Hindlimb muscle (tissue), 1 donor: ENCODE results near the gene SAMD8. TPM values are rescaled to one million over a fixed set of nuclear protein-coding genes. Genes with fewer than 3 reads are reported as not detected.

ENCODE experiments used
- DNase-seq: peaks from one replicate; pipeline ENCODE4 v3.0.0-alpha.2; 2013
- polyA plus RNA-seq: library from polyadenylated mRNA; unstranded; fragments of 120-200 nt; gene quantifications from one replicate; pipeline ENCODE4 v1.2.1, GENCODE V29; 2013; ENCODE audit not compliant: insufficient read length

The SAMD8 gene
- polyA plus RNA-seq = 12.4 TPM

DNA sequence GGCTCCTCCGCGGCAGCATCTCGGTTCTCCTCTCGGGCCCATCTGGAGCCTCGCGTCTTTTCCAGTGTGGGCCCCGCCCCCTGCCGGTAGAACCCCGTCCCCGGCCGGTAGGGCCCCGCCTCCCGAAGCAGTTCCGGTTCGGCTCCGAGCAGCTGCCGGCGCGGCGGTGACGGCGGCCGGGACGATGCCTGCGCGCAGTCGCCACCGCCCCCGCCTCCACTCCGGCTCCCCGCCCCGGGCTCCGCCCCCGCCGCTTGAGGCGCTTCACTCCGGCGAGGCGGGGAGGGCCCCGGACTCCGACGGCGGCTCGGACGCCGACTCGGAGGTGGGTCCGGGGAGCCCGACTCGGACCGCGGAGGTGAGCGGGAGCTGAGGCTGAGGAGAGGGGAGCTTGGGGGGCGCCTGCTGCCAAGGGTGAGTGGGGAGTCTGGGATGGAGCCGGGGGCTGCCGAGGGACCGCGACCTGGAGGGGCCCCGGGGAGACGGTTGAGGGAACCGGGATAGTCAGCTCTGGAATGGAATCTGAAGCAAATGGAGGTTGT, at the start of gene SAMD8:
Gene SAMD8 (plus strand): TSS at position 292 of the 542 bp plus-strand sequence. CDS start 38,873 bp downstream, outside the sequence.
- peak; percentile 95 for DNase-seq

DNA sequence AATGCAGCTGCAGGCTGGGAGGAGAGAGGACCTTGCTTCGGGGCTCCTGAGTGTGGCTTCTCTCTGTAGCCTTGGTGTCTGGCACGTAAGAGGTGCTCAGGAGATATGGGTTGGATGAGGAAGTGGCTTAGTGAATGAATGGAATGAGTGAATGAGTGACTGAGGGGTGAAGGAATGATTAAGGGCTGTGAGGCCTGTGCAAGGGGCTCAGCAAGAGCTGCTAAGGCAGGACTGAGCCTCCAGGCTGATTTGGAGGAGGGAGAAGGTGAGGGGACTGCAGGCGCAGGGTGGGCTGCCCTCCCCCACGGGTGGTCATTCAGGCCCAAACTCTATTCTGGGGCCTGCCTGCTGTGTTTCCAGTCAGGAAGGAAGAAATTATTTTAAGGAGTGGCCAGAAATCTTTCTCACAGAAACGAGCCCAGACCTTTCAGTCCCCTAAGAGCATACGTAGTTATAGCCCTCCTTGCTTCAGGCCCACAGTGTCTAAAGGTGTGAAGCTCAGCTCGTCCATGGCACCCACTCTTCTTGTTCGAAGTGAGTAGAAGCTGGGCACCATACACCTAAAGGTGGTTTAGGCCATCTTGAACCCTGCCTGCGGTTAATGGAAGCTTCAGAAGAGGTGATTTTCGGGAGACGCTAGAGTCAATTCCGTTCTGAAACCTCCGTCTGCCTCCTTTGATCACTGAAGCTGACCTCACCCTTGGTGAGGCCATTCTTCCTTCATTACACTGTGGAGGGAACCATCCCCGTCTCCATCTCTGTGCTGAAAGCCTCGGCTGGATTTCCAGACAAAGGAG, 49.5 kb upstream of the SAMD8 start:
- DNase-seq = no peak

DNA sequence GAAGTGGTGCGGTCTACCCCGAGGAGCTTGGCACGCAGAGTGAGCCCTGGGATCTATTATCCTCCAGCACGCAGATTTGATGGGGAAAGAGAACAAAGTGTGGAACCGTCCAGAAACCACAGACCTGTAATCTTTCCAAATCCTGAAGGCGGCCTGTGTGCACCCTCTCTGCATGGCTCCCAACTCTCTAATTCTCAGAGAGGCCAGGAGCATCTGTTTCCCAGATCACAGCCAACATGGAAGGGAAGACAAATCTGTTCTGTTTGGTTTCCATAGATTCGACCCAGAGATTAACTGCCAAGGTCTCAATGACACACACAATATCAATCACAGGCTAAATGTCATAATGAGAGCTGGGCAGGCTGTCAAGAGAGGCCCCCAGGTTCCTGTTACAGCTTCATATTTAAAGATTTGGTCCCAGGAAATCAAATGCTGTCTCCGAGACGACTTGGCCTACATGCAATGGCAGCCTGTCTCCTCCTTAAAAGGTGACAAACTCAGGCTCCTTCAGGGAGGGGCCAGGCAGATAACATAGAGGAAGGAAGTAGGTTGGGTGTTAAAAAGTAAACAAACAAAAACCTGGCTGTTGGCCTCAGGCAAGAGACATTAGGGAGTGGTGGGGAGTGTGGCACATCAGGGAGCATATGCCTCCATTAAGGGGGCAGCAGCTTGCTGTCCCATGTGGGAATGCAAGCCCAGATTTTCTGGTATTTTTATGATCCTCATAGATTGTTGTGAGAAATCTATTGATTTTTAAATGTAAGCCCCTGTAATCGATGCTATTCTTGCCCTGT, 48.8 kb upstream of the SAMD8 start:
- DNase-seq = peak; percentile 66

DNA sequence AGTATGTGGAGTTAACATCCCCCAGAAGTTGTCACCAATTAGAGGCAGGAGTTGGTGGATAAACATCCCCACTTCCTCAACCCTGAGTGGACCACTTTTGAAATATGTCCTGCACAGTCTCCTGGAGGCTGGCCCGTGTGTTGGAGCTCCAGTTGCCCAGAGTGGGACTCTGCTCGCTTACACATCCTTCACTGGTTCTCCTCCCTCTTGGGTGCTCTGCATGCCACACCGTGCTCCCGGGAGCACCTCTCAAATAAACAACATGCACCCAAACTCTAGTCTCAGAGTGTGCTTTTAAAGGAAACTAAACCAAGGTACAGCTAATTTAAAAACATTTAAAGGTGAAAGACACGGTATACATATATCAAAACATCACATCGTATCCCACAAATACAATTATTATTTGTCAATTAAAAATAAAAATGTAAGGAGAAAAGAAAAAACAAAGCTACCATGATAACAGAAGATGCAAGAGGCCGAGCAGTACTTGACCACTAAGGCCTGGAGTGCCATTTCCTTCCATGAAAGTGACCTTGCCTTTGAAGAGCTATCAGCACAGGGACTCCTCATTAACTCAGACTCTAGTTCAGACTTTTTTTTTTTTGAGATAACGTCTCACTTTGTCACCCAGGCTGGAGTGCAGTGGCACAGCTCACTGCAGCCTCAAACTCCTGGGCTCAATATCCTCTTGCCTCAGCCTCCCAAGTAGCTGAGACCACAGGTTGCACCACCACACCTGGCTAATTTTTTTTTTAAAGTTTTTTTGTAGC, 47.8 kb upstream of the SAMD8 start:
- DNase-seq = no peak

DNA sequence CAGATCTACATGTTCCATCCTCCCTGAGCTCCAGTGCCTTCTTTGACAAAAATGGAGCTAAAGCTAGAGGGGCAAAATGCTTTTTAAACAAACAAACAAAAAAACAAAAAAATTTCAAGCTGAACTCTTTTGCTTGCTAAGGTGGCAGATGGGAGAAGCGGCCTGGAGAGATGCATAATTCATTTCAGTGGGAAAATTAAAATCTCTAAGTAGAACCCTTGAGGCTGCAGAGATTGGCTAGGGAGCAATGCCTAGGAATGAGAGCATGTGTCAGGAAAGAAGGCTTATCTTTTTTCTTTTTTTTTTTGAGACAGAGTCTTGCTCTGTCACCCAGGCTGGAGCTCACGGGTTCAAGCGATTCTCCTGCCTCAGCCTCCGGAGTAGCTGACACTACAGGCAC, 46.4 kb upstream of the SAMD8 start:
- no peak for DNase-seq

DNA sequence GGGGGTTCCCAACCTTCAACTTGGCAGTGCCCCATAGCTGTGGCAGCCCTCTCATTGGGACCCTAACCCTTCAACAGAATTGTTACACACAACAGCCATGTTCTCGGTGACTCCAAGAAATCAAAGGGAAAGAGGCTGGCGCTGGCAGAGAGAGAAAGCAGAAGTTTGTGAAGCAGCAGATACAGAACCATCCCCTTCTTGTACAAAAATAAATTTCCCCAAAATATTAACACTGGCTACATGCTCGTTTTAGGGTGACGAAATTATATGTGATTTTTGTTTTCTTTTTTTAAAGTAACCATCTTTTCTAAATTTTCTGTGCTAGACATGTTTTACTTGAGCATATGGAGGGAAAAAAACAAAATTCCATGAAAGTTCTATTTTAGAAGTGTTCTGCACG, 45.2 kb upstream of the SAMD8 start:
- no peak for DNase-seq

DNA sequence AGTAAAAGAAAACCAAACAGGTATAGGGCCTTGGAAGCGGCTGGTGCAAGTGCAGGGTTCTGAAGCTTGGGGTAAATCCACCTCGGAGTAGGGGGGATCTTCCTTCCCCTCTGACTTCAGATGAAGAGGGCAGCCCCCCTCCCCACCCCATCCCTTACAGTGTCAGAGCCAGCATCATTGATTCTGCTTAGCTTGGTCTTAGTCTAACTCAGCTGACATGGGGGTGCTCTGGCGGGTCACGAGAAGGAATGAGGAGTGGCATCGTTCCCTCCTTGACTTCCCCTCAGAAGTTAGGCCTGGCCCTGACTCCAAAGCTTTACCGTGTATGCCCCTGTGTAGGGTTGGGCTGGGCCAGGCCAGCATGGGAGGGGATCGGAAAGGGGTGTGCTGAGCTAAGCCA, 44.2 kb upstream of the SAMD8 start:
- DNase-seq = no peak

DNA sequence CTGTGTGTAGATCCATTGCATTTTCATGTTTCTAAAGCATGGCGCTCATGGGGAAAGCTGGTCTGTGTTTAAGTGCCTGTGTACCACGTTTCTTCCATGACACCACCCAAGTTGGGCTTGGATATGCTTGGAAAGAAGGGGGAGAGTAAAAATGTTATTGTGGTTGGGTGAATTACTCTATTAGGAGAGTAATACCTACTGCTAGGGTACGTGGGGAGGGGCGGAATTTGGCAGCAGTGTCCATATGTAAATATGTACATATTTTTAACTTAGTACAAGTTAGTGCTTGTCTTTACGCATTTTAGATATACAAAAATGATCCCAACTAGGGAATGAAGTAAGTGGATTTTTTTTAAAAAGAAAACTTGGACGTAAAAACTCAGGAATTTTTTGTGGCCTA, 42.9 kb upstream of the SAMD8 start:
- DNase-seq = no peak

DNA sequence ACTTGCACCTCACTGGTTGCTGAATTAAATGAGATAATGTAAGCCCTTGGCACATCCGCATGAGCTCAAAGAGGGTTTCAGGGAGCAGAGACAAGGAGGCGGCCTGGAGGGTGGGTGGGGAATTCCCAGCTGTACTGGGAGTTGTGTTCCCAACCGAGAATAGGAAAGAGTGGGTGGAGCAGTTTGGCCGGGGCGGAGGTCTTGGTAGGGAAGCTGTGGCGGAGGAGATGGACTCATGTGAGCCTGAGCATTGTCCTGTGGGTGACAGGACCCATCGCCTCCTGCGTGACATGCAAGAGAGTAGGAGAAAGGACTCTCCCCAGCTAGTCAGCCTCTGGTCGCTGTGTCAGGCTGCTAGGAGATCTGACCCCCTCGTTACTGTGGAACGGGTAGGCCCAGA, 41.0 kb upstream of the SAMD8 start:
- no peak for DNase-seq

DNA sequence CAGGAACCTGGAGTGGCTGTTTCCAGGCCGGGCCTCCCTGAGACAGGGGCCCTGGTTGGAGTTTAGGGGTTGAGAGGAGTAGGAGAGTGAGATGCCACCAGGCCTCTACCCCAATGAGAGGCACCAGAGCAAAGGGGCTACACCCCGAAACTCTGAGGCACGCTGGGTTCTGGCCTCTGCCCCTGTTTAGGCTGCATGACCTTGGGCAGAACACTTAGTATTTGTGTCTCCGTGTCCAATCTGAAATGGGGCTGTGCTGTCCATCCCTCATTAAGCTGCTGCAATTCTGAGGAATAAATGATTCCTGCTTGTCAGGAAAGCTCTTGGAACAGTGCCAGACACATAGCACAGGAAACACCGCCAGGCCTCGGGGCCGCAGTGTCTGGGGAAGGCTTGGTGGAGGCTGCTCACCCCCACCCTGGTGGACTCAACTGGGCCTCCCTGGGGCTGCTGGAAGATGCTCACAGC, 40.5 kb upstream of the SAMD8 start:
- DNase-seq = no peak

DNA sequence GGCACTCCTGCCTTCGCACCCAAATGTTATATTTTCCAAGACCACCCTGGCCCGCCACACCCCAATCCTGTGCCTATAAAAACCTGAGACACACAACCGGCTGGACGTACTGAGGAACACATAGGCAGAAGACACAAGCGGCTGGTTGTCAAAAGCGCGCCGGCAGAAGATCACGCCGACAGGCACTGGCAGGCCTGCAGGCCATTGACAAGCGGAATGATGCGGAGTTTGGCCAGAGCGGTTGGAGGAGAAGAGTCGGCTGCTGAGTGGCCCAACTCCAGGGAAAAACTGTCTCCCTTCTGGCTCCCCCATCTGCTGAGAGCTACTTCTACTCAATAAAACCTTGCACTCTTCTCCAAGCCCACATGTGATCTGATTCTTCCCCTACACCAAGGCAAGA, 39.7 kb upstream of the SAMD8 start:
- no peak for DNase-seq

DNA sequence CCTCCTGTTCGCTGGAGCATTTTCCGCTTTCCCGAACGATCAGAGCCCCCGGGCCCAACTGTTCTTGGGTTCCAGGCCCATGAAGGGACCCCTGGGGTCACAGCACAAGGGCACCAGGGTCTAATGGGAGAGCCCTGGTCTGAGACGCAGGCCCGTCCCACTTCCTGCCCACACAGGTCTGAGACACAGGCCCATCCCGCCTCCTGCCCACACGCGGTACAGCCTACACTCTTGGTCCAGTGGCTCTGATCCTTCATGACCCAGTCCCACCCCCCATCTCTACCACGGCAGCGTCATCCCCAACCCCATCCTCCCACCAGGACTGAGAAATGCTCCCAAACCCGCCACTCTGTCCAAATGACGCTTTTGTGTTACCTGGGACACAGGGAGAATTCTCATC, 38.7 kb upstream of the SAMD8 start:
- no peak for DNase-seq

DNA sequence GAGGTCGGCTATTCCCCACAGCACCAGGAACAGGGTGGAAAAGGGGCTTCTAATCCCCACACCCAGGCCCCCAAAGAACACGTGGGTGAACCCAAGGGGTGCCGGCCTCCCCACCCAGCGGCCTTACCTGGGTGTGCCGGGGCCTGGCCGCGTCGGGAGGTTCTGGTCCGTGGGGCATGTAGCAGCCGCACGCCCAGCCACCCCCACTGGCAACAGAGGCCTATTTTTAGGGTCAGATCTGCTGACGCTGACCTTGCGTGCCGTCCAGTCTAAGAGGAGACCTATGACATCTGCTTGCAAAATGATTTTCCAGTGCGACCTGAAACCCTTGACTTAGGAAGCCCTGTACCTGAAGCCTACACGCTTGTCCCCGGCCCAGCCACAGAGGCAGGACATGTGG, 38.0 kb upstream of the SAMD8 start:
- no peak for DNase-seq

DNA sequence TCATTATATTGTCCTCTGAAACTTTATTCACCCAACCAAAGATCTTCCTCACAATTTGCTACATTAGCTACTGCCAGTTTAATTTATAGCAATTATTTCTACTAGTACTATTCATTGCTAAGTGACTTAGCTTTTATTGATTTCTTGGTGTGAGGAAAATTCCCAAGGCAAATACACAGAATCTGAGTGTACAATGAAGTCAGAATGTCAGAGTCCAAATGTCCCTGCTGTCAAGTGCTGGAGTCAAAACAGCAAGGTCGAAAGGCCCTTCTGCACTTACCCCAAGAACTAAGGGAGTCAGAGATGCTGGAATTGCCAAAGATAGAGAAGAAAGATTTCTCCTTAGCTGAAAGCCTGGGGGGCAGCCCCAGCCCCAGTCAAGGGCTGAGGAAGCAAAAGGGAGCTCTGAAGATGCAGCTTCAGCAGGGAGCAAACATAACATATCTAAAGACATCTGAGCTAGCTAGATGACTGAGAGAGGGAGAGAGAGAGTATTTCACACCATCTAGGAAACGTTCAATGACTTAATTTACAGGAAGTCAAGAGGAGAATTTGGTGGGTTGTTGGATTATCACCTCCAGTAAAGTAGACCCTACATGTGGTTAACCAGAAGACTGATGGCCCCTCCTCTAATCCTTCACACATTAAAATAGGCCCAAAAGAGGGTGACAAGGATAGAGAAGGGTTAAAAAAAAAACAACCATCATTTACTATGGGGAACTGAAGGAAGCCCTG, 36.6 kb upstream of the SAMD8 start:
- DNase-seq = no peak

DNA sequence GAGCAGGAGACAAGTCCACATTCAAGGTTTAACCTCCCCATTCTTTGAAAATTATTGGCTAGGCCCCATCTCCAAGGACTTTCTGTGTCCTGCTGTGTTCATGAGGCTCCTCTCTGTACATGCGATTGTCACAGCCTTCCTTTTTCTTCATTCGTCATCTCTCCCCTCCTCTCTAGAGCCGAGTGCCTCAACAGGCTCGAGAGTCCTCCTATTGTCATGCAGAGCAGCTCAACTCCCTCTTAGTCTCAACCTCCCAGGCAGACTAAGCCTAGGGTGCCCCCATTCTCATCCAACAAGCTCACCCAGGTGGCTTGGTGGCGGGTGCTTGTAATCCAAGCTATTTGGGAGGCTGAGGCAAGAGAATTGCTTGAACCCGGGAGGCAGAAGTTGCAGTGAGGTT, 35.1 kb upstream of the SAMD8 start:
- no peak for DNase-seq

DNA sequence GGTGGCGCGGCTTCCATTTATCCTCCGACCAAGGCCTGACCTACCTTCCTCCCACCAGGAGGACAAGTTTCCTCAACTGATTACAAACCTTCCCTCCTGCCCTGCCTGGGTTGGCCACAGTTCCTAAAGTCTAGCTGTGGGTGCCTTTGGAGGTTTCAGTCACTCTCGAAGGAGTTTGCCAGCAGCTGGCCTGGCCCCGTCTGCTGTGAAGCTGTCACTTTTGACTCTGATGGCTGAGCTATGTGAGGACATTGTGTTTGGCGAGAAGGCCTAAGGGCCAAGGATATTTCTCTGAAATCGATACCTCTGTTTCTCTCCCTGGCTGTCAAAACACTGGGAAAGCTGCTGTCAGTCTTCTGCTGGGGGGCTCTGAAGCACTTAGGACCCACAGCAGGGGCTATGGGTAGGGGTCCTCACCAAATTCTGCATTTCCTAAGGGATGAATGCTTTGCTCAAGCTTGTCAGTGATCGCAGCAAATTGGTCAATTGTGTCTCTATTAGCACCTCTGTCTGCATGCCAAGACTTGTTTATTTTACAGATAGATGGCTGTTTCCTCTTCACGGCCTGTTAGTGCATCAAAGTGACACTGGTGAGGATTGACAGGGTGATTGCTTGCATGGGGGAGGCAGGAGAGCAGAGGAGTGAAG, 31.9 kb upstream of the SAMD8 start:
- no peak for DNase-seq

DNA sequence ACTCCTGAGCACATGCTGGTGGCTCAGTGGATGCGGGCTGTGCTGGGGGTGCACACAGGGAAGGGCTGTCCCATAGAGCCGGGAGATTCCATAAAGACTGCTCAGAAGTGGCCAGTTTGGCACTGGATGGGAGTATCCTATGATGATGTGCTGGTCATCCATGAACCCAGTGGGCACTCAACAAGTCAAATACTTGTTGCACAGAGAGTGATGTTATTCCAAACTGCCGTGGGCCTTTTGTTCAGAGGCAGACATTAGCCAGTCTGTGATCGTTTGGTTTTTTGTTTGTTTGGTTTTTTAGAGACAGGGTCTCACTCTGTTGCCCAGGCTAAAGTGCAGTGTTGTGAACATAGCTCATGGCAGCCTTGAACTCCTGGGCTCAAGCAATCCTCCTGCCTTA, 30.9 kb upstream of the SAMD8 start:
- no peak for DNase-seq

DNA sequence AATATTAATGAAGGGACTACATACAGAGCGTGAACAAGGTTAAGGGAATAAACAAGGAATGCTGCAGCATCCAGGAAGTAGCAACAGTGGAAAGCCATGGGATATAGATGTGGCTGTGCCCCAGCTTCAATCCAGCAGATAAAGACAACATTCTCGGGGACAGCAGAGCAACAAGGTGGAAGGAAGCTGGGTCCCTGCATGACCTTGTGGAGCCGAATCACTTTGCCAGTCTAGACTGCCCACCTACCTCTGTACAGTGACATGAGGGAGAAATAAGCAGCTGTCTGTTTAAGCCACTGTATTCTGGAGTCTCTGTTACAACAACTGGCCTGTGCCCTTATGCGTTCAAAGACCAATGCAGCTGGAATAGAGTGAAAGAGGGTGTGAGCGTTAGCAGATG, 30.1 kb upstream of the SAMD8 start:
- DNase-seq = no peak

DNA sequence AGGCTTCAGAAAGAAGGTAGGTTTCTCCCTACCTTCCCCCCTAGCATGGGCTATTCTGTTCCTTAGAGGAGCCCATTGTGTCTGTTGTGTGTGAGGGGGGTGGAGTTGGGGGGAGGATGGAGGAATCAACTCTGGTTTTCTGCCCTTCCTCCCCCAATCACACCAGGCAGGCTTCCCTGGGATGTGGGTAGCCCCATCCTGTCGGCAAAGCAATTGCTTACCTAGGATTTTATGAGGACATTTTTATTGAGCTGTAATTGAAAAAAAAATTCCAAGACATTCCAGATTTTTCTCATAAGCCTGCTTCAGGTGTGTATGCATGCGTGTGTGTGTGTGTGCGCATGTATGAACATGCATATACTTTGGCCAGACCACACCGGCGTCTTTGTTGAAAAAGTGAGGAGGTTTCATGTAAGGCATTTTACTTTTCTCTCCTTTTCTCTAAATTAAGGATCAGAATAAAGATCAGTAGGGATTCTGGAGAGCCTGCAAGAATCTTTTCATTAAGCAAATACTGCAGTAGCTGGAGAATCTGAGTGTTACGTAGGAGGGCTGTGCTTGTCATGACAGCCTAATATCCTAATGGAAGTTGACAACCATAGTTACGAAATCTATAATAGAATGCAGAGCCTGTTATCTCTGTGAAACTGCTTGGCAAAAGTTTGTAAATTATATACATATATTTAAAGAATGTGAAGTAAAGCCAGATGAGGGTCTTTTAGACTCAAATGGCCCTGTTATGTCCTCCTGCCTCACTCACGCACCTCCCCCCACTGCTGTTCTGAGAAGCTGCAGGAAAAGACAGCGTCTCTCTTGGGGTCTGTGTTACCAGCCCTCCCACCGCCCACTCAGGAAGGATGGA, 27.3 kb upstream of the SAMD8 start:
- DNase-seq = no peak

DNA sequence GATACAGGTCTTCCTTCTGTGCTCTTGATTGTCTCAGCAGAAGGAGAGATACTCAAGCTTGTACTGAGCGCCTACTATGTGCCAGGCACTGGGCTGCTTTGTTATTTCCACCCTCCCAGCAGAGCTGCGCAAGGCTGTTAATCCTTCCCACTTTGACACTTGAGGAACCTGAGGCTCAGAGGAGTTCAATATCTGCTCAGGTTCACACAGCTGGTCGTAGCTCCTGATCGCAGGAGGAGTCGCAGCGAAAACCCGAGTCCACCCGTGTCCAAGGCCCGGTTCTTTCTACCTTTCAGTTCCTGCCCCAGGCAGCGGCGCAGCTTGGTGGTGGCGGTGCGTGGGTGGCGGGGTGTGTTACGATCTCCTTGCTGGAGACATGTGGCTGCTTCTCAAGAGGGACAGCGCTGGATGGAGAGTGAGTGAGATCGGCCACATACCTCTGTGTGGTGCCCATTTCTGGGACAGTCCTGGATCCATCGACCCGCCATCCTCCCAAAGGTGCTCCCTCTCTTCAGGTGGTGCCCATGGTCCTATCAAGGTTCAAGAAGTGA, 26.5 kb upstream of the SAMD8 start:
- DNase-seq = no peak
